Measurements from ENCODE around the gene NRCAM. TPM values are rescaled to one million over a fixed set of nuclear protein-coding genes. Genes with fewer than 3 reads are reported as not detected.

NRCAM gene
- total and polyA plus RNA-seq, 7 donors: 1.3 to 3.9 (median 1.8) TPM; not detected in 2

- no peaks in the 10 kb centered on the region for H3K27me3 ChIP-seq
- H3K4me1 ChIP-seq: no peaks in the 10 kb centered on the region
- DNase-seq: no peak
- H3K27ac ChIP-seq: no peak overlapping the region
- WGBS, 2 donors: 77 to 81% methylated on average over 4 of the region's 4 CpGs
- intact Hi-C loops (cut with DNase I): no loop called here
- no peak overlapping the region for H3K4me3 ChIP-seq
- H3K9me3 ChIP-seq: no peaks in the 10 kb centered on the region
- TF ChIP-seq EP300 (IDR thresholded peaks at IDR 0.05) (no peak), POLR2A (IDR thresholded peaks at IDR 0.05) (no peak), POLR2AphosphoS5 (IDR thresholded peaks at IDR 0.05) (no peak), CTCF (IDR thresholded peaks at IDR 0.05) (no peak)
- no peaks in the 10 kb centered on the region for H3K36me3 ChIP-seq
These were observed 131.9 kb downstream of the NRCAM start for GRCh38 chr7:108324053-108325038.

GRCh38 chr7:108322925-108323832, 133.1 kb downstream of the NRCAM start:
- H3K27ac ChIP-seq: no peak overlapping the region
- DNase-seq: no peak
- H3K4me1 ChIP-seq: no peaks in the 10 kb centered on the region
- H3K4me3 ChIP-seq: no peak overlapping the region
- H3K9me3 ChIP-seq: no peaks in the 10 kb centered on the region
- 67 to 79% methylated on average over 4 of the region's 4 CpGs for WGBS, 2 donors
- H3K27me3 ChIP-seq: no peaks in the 10 kb centered on the region
- TF ChIP-seq CTCF (IDR thresholded peaks at IDR 0.05) (no peak), POLR2A (IDR thresholded peaks at IDR 0.05) (no peak), POLR2AphosphoS5 (IDR thresholded peaks at IDR 0.05) (no peak), EP300 (IDR thresholded peaks at IDR 0.05) (no peak)
- intact Hi-C loops (cut with DNase I): no loop called here
- H3K36me3 ChIP-seq: no peaks in the 10 kb centered on the region

GRCh38 chr7:108322046-108322445, 134.2 kb downstream of the NRCAM start:
- DNase-seq: no peak
- H3K27ac ChIP-seq: no peak overlapping the region
- H3K27me3 ChIP-seq: no peaks in the 10 kb centered on the region
- intact Hi-C loops (cut with DNase I): no loop called here
- H3K9me3 ChIP-seq: no peaks in the 10 kb centered on the region
- no peak overlapping the region for H3K4me3 ChIP-seq
- TF ChIP-seq EP300 (IDR thresholded peaks at IDR 0.05) (no peak), CTCF (IDR thresholded peaks at IDR 0.05) (no peak), POLR2AphosphoS5 (IDR thresholded peaks at IDR 0.05) (no peak), POLR2A (IDR thresholded peaks at IDR 0.05) (no peak)
- no peaks in the 10 kb centered on the region for H3K4me1 ChIP-seq
- 59 to 66% methylated on average over 2 of the region's 2 CpGs for WGBS, 2 donors
- no peaks in the 10 kb centered on the region for H3K36me3 ChIP-seq

- TF ChIP-seq POLR2AphosphoS5 (IDR thresholded peaks at IDR 0.05) (no peak), CTCF (IDR thresholded peaks at IDR 0.05) (no peak), EP300 (IDR thresholded peaks at IDR 0.05) (no peak), POLR2A (IDR thresholded peaks at IDR 0.05) (no peak)
- no peaks in the 10 kb centered on the region for H3K36me3 ChIP-seq
- DNase-seq: no peak
- H3K27ac ChIP-seq: no peak overlapping the region
- H3K4me3 ChIP-seq: no peak overlapping the region
- no peaks in the 10 kb centered on the region for H3K9me3 ChIP-seq
- intact Hi-C loops (cut with DNase I): no loop called here
- H3K27me3 ChIP-seq: no peaks in the 10 kb centered on the region
- WGBS, 2 donors: 38 to 71% methylated on average over 1 of the region's 1 CpG
- no peaks in the 10 kb centered on the region for H3K4me1 ChIP-seq
These were observed 134.9 kb downstream of the NRCAM start for GRCh38 chr7:108321359-108321758.

Measured in sigmoid colon (tissue), 7 donors.